Tibial nerve (tissue), 4 donors: ENCODE data around the gene ALOXE3. TPM values are rescaled to one million over a fixed set of nuclear protein-coding genes. Genes with fewer than 3 reads are reported as not detected.

Experiments
- DNase-seq, 2 donors: peaks; one replicate each; pipeline ENCODE4 v3.0.0-alpha.2; 2019; ENCODE audit warnings: low spot score in 2 of 2
- H3K27ac ChIP-seq, 4 donors: fragments of 200-600 bp; sonication (generic) in 3 of 4; one replicate each; pipeline ENCODE4 v1.5.1; 2017 to 2019; ENCODE audit warnings: mild to moderate bottlenecking in 1 of 4
- H3K27me3 ChIP-seq, 2 donors: fragments of 200-600 bp; sonication (generic) in 1 of 2; one replicate each; pipeline versions ENCODE4 v1.5.1 to v1.6.0; 2017 to 2019
- H3K36me3 ChIP-seq, 3 donors: fragments of 200-600 bp; sonication (generic); one replicate each; pipeline ENCODE4 v1.5.1; 2018 to 2019
- H3K4me1 ChIP-seq, 4 donors: fragments of 200-600 bp; sonication (generic) in 3 of 4; one replicate each; pipeline ENCODE4 v1.5.1; 2017 to 2019
- H3K4me3 ChIP-seq, 4 donors: fragments of 200-600 bp; sonication (generic) in 3 of 4; one replicate each; pipeline ENCODE4 v1.5.1; 2017 to 2019; ENCODE audit warnings: mild to moderate bottlenecking in 1 of 4, moderate library complexity in 1 of 4
- H3K9me3 ChIP-seq, 4 donors: fragments of 200-600 bp; sonication (generic) in 3 of 4; one replicate each; pipeline ENCODE4 v1.5.1; 2017 to 2019
- EP300 ChIP-seq, 2 donors: sonication (generic); formaldehyde crosslinking; IDR thresholded peaks; one replicate each; pipeline ENCODE4 v1.6.1; 2017; ENCODE audit warnings: antibody characterized with exemption in 2 of 2, mild to moderate bottlenecking in 1 of 2
- POLR2A ChIP-seq, 2 donors: fragments of 450-650 bp; IDR thresholded peaks; one replicate each; pipeline ENCODE4 v1.6.1; 2017; ENCODE audit warnings: antibody characterized with exemption in 2 of 2, mild to moderate bottlenecking in 2 of 2, moderate library complexity in 2 of 2
- WGBS, 2 donors: methylation state at CpG; one replicate each; pipeline ENCODE4 v1.1.5; 2018; 5-methylcytosine and 5-hydroxymethylcytosine counted together
- total RNA-seq, 4 donors: library from RNA; depleted of rRNA; stranded (reverse); fragments of >200 nt; gene quantifications; one replicate each; pipeline ENCODE4 v1.1.0, GENCODE V29; 2016
- TF ChIP-seq, protein P1 (sequence below), 5 experiments: fragments of 200-600 bp in 3 of 5; fragments of 450-650 bp in 2 of 5; sonication (generic) in 3 of 5; IDR thresholded peaks; one replicate each; pipeline ENCODE4 v1.5.1; 2016 to 2019; ENCODE audit warnings: antibody characterized with exemption in 5 of 5, mild to moderate bottlenecking in 3 of 5, moderate library complexity in 2 of 5

Gene ALOXE3
- total RNA-seq, 4 donors from 2014 or later: not detected

DNA sequence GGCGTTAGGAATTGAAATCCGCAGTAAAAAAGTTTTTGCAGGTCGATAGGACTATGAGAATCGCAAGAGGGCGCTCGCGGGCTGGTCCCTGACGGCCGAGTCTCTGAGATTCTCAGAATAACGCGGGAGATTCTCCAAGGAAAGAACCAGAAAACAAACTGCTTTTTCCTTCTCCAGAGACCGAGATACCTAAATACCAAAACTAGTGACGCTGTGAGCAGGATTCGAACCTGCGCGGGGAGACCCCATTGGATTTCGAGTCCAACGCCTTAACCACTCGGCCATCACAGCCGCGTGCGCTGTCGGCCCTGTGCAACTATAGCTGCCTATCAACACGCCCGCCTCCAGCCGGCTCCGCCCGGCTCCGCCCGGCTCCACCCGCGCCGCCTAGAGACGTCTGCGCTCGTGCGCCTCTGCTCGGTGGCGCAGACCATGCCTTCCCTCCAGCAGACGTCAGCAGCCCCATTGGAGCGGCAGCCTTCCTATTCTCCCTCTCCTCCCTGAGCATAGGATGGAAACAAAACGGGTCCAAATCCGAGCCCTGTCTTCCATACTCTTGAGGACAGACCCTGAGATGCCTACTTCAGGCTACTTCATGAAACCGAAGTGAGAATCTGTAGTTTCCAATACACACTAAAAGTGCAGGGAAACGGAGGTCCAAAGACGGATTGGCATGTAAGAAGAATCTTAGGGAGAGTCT lies 20.5 kb upstream of the ALOXE3 start:
- DNase-seq: peak; percentile 94
- H3K27ac ChIP-seq: peak overlapping the region; percentile 85 to 100 (median 92)
- H3K9me3 ChIP-seq: no peaks in the 10 kb centered on the region
- peak; percentile 96 to 99 for TF ChIP-seq EP300 (IDR thresholded peaks at IDR 0.05)
- TF ChIP-seq, protein P1, sequence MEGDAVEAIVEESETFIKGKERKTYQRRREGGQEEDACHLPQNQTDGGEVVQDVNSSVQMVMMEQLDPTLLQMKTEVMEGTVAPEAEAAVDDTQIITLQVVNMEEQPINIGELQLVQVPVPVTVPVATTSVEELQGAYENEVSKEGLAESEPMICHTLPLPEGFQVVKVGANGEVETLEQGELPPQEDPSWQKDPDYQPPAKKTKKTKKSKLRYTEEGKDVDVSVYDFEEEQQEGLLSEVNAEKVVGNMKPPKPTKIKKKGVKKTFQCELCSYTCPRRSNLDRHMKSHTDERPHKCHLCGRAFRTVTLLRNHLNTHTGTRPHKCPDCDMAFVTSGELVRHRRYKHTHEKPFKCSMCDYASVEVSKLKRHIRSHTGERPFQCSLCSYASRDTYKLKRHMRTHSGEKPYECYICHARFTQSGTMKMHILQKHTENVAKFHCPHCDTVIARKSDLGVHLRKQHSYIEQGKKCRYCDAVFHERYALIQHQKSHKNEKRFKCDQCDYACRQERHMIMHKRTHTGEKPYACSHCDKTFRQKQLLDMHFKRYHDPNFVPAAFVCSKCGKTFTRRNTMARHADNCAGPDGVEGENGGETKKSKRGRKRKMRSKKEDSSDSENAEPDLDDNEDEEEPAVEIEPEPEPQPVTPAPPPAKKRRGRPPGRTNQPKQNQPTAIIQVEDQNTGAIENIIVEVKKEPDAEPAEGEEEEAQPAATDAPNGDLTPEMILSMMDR (IDR thresholded peaks at IDR 0.05): peak; percentile 86 to 97 (median 91)
- peak; percentile 60 to 84 for TF ChIP-seq POLR2A (IDR thresholded peaks at IDR 0.05)
- H3K27me3 ChIP-seq: no peaks in the 10 kb centered on the region
- peak overlapping the region in 2 of 4 donors; percentile 35 for H3K4me3 ChIP-seq
- peaks cover 10 to 44% (median 34%) of the 10 kb centered on the region in 3 donors for H3K36me3 ChIP-seq
- 1% methylated on average over 46 of the region's 46 CpGs for WGBS, 2 donors
- peaks cover 0 to 55% (median 9%) of the 10 kb centered on the region in 4 donors for H3K4me1 ChIP-seq

DNA sequence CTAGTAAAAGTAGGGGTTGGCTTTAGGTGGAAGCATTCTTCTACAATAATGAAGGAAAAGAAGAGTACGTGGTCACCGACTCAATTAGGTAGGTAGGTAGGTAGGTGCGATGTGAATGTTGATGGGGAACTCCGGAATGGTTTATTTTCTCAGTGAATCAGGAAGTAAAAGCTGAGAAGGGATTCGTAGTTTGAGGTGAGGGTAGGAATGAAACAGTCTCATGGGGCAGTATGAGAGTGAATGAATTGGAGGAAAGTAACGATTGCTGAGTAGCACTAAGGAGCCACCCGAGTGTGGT lies 20.0 kb upstream of the ALOXE3 start:
- TF ChIP-seq EP300 (IDR thresholded peaks at IDR 0.05): no peak
- TF ChIP-seq, protein P1 (IDR thresholded peaks at IDR 0.05): no peak
- TF ChIP-seq POLR2A (IDR thresholded peaks at IDR 0.05): no peak
- peak overlapping the region in 2 of 4 donors; percentile 35 for H3K4me3 ChIP-seq

DNA sequence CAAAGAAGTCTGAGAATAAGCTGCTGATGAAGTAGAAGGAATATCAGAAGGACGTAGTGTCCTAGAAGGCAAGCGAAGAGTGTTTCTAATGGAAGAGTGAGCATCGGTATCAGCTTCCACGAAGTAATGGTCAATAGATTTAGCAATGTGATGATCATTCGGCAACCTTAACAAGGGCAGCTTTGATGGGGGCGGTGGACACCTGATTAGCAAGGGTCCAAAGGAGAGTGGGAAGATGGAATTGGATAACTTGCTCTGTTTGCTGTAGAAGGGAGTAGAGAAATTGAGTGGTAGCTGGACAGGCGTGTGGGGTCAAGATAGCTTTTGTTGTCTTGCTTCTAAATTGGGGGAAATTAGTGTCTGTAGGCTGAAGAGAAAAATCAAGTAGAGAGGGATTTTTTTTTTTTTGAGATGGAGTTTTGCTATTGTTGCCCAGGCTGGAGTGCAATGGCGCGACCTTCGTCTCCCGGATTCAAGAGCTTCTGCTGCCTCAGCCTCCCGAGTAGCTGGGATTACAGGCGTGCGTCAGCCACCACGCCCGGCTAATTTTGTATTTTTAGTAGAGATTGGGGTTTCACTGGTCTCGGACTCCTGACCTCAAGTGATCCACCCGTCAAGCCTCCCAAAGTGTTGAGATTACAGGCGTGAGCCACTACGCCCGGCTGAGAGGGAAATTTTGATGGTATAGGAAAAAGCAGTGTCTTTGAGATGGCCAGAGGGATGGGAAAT lies 19.5 kb upstream of the ALOXE3 start:
- Histone ChIP-seq H3K9me3 (no peaks in the 10 kb centered on the region), H3K4me1 (peaks cover 0 to 45% (median 9%) of the 10 kb centered on the region in 4 donors), H3K27ac (peak overlapping the region; percentile 85 to 100 (median 92)), H3K36me3 (peaks cover 7 to 34% (median 24%) of the 10 kb centered on the region in 3 donors), H3K27me3 (no peaks in the 10 kb centered on the region), H3K4me3 (peak overlapping the region in 2 of 4 donors; percentile 35)
- no peak for TF ChIP-seq POLR2A (IDR thresholded peaks at IDR 0.05)
- TF ChIP-seq EP300 (IDR thresholded peaks at IDR 0.05): no peak
- TF ChIP-seq, protein P1 (IDR thresholded peaks at IDR 0.05): no peak
- 34 to 35% methylated on average over 21 of the region's 21 CpGs for WGBS, 2 donors
- peak in 1 of 2 donors; percentile 22 for DNase-seq

More for the DNA sequence above, 20.0 kb upstream of the ALOXE3 start:
- WGBS, 2 donors: 2% methylated on average over 7 of the region's 7 CpGs
- Histone ChIP-seq H3K27ac (peak overlapping the region; percentile 85 to 100 (median 92)), H3K4me1 (peaks cover 0 to 50% (median 9%) of the 10 kb centered on the region in 4 donors), H3K9me3 (no peaks in the 10 kb centered on the region), H3K36me3 (peaks cover 7 to 39% (median 29%) of the 10 kb centered on the region in 3 donors), H3K27me3 (no peaks in the 10 kb centered on the region)
- DNase-seq: no peak

DNA sequence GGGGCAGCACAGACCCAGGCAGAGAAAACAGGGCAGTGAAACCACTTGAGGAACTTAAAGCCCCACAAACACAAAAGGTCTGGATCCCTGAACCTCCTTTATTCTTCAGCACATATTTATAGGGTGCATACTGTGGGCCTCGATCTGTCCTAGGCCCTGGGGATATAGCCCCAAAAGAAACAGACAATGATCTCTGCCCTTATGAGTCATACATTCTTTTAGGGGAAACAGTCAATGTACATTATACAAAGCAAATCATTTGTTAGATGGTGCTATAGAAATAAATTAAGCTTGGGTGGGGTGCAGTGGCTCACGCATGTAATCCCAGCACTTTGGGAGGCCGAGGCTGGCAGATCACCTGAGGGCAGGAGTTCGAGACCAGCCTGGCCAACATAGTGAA lies 15.6 kb upstream of the ALOXE3 start:
- no peaks in the 10 kb centered on the region for H3K36me3 ChIP-seq
- H3K27ac ChIP-seq: no peak overlapping the region
- H3K4me3 ChIP-seq: no peak overlapping the region
- 56 to 77% methylated on average over 4 of the region's 4 CpGs for WGBS, 2 donors
- H3K27me3 ChIP-seq: no peaks in the 10 kb centered on the region
- H3K4me1 ChIP-seq: peaks cover 0 to 11% (median 3%) of the 10 kb centered on the region in 4 donors
- no peaks in the 10 kb centered on the region for H3K9me3 ChIP-seq
- no peak for TF ChIP-seq POLR2A (IDR thresholded peaks at IDR 0.05)
- no peak for DNase-seq

DNA sequence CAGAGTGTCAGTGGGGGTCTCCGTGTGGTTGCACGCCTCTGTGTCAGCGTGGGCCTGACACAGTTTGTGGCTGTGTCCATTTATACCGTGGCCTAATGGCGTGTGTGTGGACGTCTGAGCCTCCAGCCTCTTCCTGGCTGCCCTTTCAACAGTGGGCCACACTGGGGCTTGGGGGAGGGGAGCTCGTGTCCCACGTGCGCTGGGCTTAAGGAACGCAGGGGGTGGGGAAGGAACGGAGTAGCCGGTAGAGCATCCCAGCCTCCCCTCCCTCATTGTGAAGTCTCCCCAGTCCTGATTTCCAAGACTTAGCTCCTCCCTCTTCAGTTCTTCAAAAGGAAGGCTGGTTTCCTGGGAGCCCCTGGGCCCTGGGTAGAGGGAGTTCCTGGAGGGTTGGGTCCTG lies 15.1 kb upstream of the ALOXE3 start:
- TF ChIP-seq, protein P1 (IDR thresholded peaks at IDR 0.05): no peak
- TF ChIP-seq EP300 (IDR thresholded peaks at IDR 0.05): no peak
- TF ChIP-seq POLR2A (IDR thresholded peaks at IDR 0.05): no peak
- Histone ChIP-seq H3K27ac (no peak overlapping the region), H3K9me3 (no peaks in the 10 kb centered on the region), H3K36me3 (no peaks in the 10 kb centered on the region), H3K27me3 (no peaks in the 10 kb centered on the region), H3K4me1 (peaks cover 0 to 8% (median 3%) of the 10 kb centered on the region in 4 donors), H3K4me3 (no peak overlapping the region)
- DNase-seq: no peak
- WGBS, 2 donors: 41 to 52% methylated on average over 12 of the region's 12 CpGs
